SK-N-SH treated with all-trans-retinoic acid at 6 μM for 48 hours (cell line): ENCODE measurements around the gene MEI1.

ENCODE experiments used
- ATAC-seq: fragments of 200-7000 bp; cut with Tn5 transposase; 3 replicates; pipeline ENCODE4 v1.9.1; 2020; ENCODE audit warnings: mild to moderate bottlenecking, moderate library complexity
- ARNTL ChIP-seq: fragments of 450-650 bp; formaldehyde crosslinking; IDR thresholded peaks from 2 replicates; pipeline ENCODE4 v1.5.0; 2020; ENCODE audit warnings: low read depth, mild to moderate bottlenecking, moderate library complexity, borderline replicate concordance
- BACH2 ChIP-seq: fragments of 250-450 bp; sonication (Bioruptor Pico); IDR thresholded peaks from 2 replicates; pipeline ENCODE4 v1.9.0; 2021; ENCODE audit warnings: mild to moderate bottlenecking, borderline replicate concordance
- CREB5 ChIP-seq: fragments of 250-450 bp; sonication (Bioruptor Pico); IDR thresholded peaks from 2 replicates; pipeline ENCODE4 v1.5.1; 2020; ENCODE audit warnings: low read depth, mild to moderate bottlenecking, moderate library complexity
- CSDC2 ChIP-seq: fragments of 250-450 bp; sonication (Bioruptor Pico); IDR thresholded peaks from 2 replicates; pipeline ENCODE4 v1.5.0; 2020; ENCODE audit warnings: mild to moderate bottlenecking, moderate library complexity
- ESRRG ChIP-seq: fragments of 250-450 bp; sonication (Bioruptor Pico); IDR thresholded peaks from 2 replicates; pipeline ENCODE4 v1.6.1; 2021; ENCODE audit warnings: mild to moderate bottlenecking
- ISL1 ChIP-seq: fragments of 250-450 bp; sonication (Bioruptor Pico); IDR thresholded peaks from 2 replicates; pipeline ENCODE4 v2.1.2; 2022; ENCODE audit warnings: mild to moderate bottlenecking, moderate library complexity
- PPARA ChIP-seq: fragments of 250-450 bp; sonication (Bioruptor Pico); IDR thresholded peaks from 2 replicates; pipeline ENCODE4 v1.5.0; 2020; ENCODE audit warnings: mild to moderate bottlenecking, borderline replicate concordance
- RARB ChIP-seq: fragments of 250-450 bp; sonication (Bioruptor Pico); IDR thresholded peaks from 2 replicates; pipeline ENCODE4 v1.8.0; 2021; ENCODE audit warnings: mild to moderate bottlenecking, moderate library complexity
- SNAI2 ChIP-seq: fragments of 250-450 bp; sonication (Bioruptor Pico); IDR thresholded peaks from 2 replicates; pipeline ENCODE4 v1.5.0; 2020; ENCODE audit warnings: mild to moderate bottlenecking, moderate library complexity
- TCF4 ChIP-seq: fragments of 250-450 bp; sonication (Bioruptor Pico); IDR thresholded peaks from 2 replicates; pipeline ENCODE4 v1.8.0; 2021; ENCODE audit warnings: mild to moderate bottlenecking, moderate library complexity, borderline replicate concordance
- TOX ChIP-seq: fragments of 250-450 bp; sonication (Bioruptor Pico); IDR thresholded peaks from 2 replicates; pipeline ENCODE4 v1.8.0; 2021; ENCODE audit warnings: mild to moderate bottlenecking, moderate library complexity, borderline replicate concordance
- ZC3H10 ChIP-seq: fragments of 250-450 bp; sonication (Bioruptor Pico); IDR thresholded peaks from 2 replicates; pipeline ENCODE4 v1.5.1; 2021; ENCODE audit warnings: mild to moderate bottlenecking, moderate library complexity
- ZFP3 ChIP-seq: fragments of 250-450 bp; sonication (Bioruptor Pico); IDR thresholded peaks from 2 replicates; pipeline ENCODE4 v1.5.0; 2020; ENCODE audit warnings: mild to moderate bottlenecking, moderate library complexity
- ZFP30 ChIP-seq: fragments of 450-650 bp; formaldehyde crosslinking; IDR thresholded peaks from 2 replicates; pipeline ENCODE4 v1.5.0; 2022; ENCODE audit warnings: mild to moderate bottlenecking, moderate library complexity
- ZNF565 ChIP-seq: fragments of 450-650 bp; formaldehyde crosslinking; conservative IDR thresholded peaks from 2 replicates; pipeline ENCODE4 v1.5.0; 2020; ENCODE audit warnings: low read depth, mild to moderate bottlenecking, moderate library complexity
- ZNF70 ChIP-seq: fragments of 450-650 bp; formaldehyde crosslinking; IDR thresholded peaks from 2 replicates; pipeline ENCODE4 v1.5.0; 2020; ENCODE audit warnings: mild to moderate bottlenecking, moderate library complexity
- ZNF8 ChIP-seq: fragments of 450-650 bp; formaldehyde crosslinking; IDR thresholded peaks from 2 replicates; pipeline ENCODE4 v1.5.0; 2020; ENCODE audit warnings: mild to moderate bottlenecking, moderate library complexity
- TF ChIP-seq, protein P1 (sequence below): fragments of 250-450 bp; sonication (Bioruptor Pico); IDR thresholded peaks from 2 replicates; pipeline ENCODE4 v1.5.1; 2021; ENCODE audit warnings: mild to moderate bottlenecking, moderate library complexity
- TF ChIP-seq, protein P2 (sequence below): fragments of 250-450 bp; sonication (Bioruptor Pico); IDR thresholded peaks from 2 replicates; pipeline ENCODE4 v1.8.0; 2020; ENCODE audit warnings: mild to moderate bottlenecking, moderate library complexity, borderline replicate concordance

MEI1 gene

GRCh38 chr22:41822317-41823057 lies 123.2 kb downstream of the MEI1 start:
- ATAC-seq: peak; percentile 73

GRCh38 chr22:41823797-41824196 lies 124.5 kb downstream of the MEI1 start:
- TF ChIP-seq ZFP30 (CRISPR knock-in tag): no peak
- TF ChIP-seq SNAI2: no peak
- TF ChIP-seq ZFP3 (CRISPR knock-in tag): no peak
- no peak for TF ChIP-seq BACH2 (CRISPR knock-in tag)
- TF ChIP-seq ESRRG: no peak
- no peak for TF ChIP-seq TOX (CRISPR knock-in tag)
- no peak for TF ChIP-seq ZNF8 (CRISPR knock-in tag)
- TF ChIP-seq, protein P1, sequence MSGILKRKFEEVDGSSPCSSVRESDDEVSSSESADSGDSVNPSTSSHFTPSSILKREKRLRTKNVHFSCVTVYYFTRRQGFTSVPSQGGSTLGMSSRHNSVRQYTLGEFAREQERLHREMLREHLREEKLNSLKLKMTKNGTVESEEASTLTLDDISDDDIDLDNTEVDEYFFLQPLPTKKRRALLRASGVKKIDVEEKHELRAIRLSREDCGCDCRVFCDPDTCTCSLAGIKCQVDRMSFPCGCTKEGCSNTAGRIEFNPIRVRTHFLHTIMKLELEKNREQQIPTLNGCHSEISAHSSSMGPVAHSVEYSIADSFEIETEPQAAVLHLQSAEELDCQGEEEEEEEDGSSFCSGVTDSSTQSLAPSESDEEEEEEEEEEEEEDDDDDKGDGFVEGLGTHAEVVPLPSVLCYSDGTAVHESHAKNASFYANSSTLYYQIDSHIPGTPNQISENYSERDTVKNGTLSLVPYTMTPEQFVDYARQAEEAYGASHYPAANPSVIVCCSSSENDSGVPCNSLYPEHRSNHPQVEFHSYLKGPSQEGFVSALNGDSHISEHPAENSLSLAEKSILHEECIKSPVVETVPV: no peak
- no peak for TF ChIP-seq ISL1 (CRISPR knock-in tag)
- no peak for ATAC-seq

More at GRCh38 chr22:41822317-41823057, 123.2 kb downstream of the MEI1 start:
- TF ChIP-seq ZNF8 (CRISPR knock-in tag) (peak; percentile 55; the same call in 1 of the 2 replicates), SNAI2 (no peak), CSDC2 (no peak)

GRCh38 chr22:41825376-41825775 lies 126.1 kb downstream of the MEI1 start:
- TF ChIP-seq TCF4 (CRISPR knock-in tag) (no peak), RARB (CRISPR knock-in tag) (no peak), CREB5 (CRISPR knock-in tag) (no peak), SNAI2 (no peak), ZNF70 (CRISPR knock-in tag) (no peak), ARNTL (CRISPR knock-in tag) (no peak), CSDC2 (no peak), ZNF8 (CRISPR knock-in tag) (no peak), ESRRG (no peak), ZFP30 (CRISPR knock-in tag) (no peak)
- TF ChIP-seq, protein P1: no peak
- TF ChIP-seq, all 23 proteins: peak for 0
- no peak for ATAC-seq

GRCh38 chr22:41826021-41826420 lies 126.7 kb downstream of the MEI1 start:
- no peak for ATAC-seq

GRCh38 chr22:41826430-41827383 lies 127.4 kb downstream of the MEI1 start:
- no peak for ATAC-seq
- no peak for TF ChIP-seq RARB (CRISPR knock-in tag)
- TF ChIP-seq, protein P2, sequence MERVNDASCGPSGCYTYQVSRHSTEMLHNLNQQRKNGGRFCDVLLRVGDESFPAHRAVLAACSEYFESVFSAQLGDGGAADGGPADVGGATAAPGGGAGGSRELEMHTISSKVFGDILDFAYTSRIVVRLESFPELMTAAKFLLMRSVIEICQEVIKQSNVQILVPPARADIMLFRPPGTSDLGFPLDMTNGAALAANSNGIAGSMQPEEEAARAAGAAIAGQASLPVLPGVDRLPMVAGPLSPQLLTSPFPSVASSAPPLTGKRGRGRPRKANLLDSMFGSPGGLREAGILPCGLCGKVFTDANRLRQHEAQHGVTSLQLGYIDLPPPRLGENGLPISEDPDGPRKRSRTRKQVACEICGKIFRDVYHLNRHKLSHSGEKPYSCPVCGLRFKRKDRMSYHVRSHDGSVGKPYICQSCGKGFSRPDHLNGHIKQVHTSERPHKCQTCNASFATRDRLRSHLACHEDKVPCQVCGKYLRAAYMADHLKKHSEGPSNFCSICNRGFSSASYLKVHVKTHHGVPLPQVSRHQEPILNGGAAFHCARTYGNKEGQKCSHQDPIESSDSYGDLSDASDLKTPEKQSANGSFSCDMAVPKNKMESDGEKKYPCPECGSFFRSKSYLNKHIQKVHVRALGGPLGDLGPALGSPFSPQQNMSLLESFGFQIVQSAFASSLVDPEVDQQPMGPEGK (CRISPR knock-in tag): no peak
- no peak for TF ChIP-seq ZNF70 (CRISPR knock-in tag)
- no peak for TF ChIP-seq BACH2 (CRISPR knock-in tag)
- TF ChIP-seq SNAI2: no peak
- no peak for TF ChIP-seq ARNTL (CRISPR knock-in tag)
- no peak for TF ChIP-seq ZFP30 (CRISPR knock-in tag)
- no peak for TF ChIP-seq TOX (CRISPR knock-in tag)
- TF ChIP-seq ZNF565 (CRISPR knock-in tag): no peak
- no peak for TF ChIP-seq ZNF8 (CRISPR knock-in tag)

More at GRCh38 chr22:41826021-41826420, 126.7 kb downstream of the MEI1 start:
- TF ChIP-seq ZC3H10 (CRISPR knock-in tag) (no peak), ZFP30 (CRISPR knock-in tag) (no peak), PPARA (CRISPR knock-in tag) (no peak), ISL1 (CRISPR knock-in tag) (no peak), CSDC2 (no peak)
- TF ChIP-seq, protein P2 (CRISPR knock-in tag): no peak
